HG03575 (cell line): ENCODE data around the gene ARHGAP24.

ENCODE experiments used
- ATAC-seq: cut with Tn5 transposase; IDR thresholded peaks from one replicate; pipeline ENCODE4 v1.9.1; 2021; ENCODE audit not compliant: unreplicated experiment, insufficient number of reproducible peaks, low FRiP score; ENCODE audit errors: extremely low read depth

The ARHGAP24 gene

DNA sequence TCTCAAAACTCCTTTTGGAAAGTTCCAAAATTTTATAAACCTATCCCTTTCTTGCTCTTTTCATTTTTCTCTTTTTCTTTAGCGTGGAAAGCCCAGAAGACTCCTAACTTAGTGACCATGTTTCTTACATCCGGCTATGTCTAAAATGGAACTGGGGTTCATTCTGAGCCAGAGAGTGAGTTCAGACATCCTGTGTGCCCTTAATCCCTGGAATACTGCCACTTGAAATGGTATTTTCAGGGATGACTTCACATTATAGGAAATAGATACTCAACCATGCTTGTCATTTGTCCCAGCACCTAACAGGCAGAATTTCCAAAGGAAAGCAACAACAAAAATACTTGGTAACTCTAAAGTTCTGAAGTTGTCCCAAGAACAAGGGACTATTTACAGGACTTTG lies 379.6 kb downstream of the ARHGAP24 start:
- ATAC-seq, result no peak

- ATAC-seq, result no peak
Measured at GRCh38 chr4:85860066-85860740, 385.3 kb downstream of the ARHGAP24 start.

GRCh38 chr4:85861064-85861765 lies 386.3 kb downstream of the ARHGAP24 start:
- no peak for ATAC-seq

GRCh38 chr4:85862896-85863295 lies 387.9 kb downstream of the ARHGAP24 start:
- ATAC-seq, result no peak

DNA sequence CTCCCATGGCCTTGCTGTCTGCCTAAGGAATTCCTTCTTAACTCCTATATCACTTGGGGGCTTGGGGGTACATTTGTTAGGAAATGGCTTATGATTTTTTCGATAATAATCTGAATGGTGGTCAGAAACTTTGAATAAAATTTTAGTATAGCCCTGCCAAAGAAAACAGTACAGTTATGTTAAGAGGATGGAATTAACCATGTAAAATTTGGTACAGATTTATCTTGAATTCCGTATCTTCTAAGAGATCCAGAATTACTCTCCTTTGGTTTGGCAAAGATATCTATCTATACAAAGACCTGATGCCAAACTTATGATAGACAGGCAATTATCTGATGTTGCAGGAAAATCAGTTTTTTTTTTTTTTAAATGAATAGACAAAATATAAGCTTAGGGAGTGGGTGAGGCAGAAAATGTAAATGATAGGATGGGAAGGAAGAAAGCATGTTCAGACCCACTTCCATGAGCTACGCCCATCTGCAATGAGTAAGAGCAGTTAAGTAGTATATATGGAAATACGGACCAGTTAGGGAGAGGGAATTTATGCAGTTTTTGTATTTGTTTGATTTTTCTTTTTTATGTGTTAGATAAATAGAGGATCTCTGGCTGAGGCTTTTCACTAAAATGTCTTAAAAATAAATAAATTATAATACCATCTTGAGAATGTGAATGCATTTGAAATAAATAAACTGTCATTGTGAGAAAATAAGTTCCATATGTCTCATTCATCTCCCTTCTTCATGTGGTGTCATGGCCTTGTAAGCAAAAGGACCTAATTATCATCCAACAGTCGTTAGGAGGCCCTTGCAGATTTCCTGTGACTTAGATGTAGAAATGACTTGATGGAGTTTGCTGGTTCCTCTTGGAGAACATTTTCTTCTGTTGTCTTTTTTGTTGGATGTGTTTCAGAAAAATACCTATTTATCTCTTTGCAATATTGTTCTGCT lies 389.6 kb downstream of the ARHGAP24 start:
- ATAC-seq, result no peak

- ATAC-seq, result no peak
Measured at GRCh38 chr4:85865256-85865655, 390.3 kb downstream of the ARHGAP24 start.

- no peak for ATAC-seq
Measured at GRCh38 chr4:85866508-85866907, 391.6 kb downstream of the ARHGAP24 start.

GRCh38 chr4:85867271-85867670 lies 392.3 kb downstream of the ARHGAP24 start:
- no peak for ATAC-seq

- ATAC-seq, result no peak
Measured at GRCh38 chr4:85869181-85869580, 394.2 kb downstream of the ARHGAP24 start.

DNA sequence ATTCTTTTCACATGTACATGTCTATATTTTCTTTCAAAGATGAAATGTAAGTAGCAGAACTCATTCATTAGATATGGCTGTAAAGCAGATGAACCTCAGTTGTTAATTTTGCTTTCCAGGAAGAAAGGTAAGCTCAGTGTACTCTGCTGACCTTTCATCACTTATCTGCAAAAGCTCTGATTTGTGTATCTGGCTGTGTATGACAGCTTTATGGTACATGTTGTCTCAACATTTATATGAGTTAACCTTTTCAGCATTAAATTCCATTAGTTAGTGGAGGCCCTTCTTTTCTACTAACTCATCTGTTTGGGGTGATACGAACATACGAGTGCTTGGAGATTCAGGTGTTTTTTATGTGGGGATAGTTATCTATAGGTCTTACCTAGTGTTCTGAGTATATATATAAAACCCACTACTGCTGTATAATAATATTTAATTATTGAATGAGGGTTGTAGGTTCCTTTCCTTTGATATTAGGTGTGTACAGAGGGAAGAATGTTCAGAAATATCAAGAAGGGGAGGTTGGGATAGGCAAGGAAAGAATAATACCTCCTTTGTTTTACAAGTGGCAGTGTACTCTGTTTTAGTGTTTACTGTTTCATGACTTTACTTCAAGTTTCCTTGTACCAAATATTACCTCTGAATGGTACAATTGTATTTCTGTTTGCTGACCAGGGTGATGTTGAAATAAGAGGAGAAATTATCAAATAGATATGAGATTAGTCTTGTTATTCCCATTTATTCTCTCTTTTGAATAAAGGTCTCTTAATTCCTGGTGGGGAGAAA lies 395.5 kb downstream of the ARHGAP24 start:
- ATAC-seq, result no peak

DNA sequence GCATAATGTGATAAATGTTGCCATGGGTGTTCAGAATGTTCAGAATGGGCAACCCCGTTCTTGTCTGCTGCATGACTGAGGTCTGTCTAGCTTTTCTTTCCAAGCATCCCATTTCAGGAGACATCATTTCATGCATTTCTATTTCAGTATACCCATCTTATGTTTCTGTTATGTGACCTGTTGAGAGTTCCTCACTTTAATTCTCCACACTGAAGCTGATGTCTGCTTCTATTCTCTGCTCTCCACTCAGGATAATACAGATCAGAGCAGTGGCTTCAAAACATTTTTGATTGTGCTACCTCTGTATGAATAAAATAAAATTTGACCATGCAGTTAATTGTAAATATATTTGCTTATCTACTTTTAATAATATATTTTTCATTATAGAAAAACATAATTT lies 398.6 kb downstream of the ARHGAP24 start:
- no peak for ATAC-seq

- ATAC-seq, result no peak
Measured at GRCh38 chr4:85879518-85879917, 404.6 kb downstream of the ARHGAP24 start.

GRCh38 chr4:85883180-85883579 lies 408.2 kb downstream of the ARHGAP24 start:
- ATAC-seq, result no peak

DNA sequence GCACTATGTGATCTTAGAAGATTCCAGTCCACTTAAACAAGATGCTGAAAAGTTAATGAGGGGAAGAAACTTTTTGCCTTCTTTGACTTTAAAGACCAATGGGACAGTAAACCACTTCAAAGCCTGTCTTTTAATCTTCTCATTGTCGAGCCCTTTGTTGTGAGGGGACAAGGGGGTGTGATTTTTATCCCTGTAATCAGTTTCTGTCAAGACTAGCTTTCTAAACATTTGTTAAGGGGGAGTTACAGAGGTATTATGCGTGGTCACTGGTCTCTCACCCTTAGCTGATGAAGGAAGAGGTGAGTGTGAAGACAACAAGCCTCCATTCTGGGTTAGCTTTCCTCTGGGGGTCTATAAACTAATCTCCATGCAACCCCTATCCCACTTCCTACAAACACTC lies 409.3 kb downstream of the ARHGAP24 start:
- no peak for ATAC-seq

DNA sequence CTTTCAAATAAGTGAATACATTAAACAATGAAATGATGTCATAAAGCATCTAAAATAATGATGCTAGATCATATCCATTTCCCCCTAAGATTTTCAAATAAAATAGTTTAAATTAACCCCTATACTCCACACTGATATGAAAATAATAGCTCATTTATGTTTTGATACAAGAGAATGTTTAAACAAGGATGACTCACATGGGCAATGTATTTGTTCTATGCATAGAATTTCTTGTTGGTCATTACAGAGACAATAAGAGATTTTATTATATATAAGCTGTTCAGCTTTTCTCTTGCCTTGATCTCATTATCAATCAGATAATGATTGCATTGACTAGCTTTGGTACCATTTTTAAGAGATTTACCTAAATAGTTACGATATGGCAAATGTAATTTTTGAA lies 411.7 kb downstream of the ARHGAP24 start:
- no peak for ATAC-seq

GRCh38 chr4:85889314-85889713 lies 414.4 kb downstream of the ARHGAP24 start:
- no peak for ATAC-seq

- no peak for ATAC-seq
Measured at GRCh38 chr4:85895755-85896154, 420.8 kb downstream of the ARHGAP24 start.

DNA sequence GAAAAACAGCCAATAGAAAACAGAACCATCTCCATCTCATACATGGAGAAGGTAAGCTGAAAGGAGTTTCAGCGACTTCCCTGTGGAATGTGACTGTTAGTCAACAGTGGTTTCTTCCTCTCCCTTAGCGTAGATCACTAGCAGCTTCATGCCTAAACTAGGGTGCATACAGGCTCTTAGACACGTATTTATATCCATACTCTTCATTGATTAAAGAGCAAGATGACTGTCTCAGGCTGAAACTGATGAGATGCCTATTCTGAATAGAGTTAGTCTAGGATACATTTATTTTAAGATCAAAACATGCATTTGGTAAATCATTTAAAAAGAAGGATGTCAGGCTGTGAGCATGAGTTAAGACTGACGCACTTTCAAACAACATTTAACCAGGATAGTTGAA lies 423.3 kb downstream of the ARHGAP24 start:
- ATAC-seq, result no peak

- ATAC-seq, result no peak
Measured at GRCh38 chr4:85901500-85901899, 426.6 kb downstream of the ARHGAP24 start.
